Lower leg skin (tissue), 3 donors: Measurements from ENCODE around the gene CRAMP1.

Source experiments
- POLR2A ChIP-seq, 2 donors: fragments of 450-650 bp; IDR thresholded peaks; one replicate each; pipeline ENCODE4 v1.6.1; 2016 to 2017; ENCODE audit warnings: antibody characterized with exemption in 2 of 2, mild to moderate bottlenecking in 1 of 2, moderate library complexity in 1 of 2
- TF ChIP-seq, protein P1 (sequence below), 3 donors: fragments of 450-650 bp; IDR thresholded peaks; one replicate each; pipeline ENCODE4 v1.5.1; 2016; ENCODE audit warnings: antibody characterized with exemption in 3 of 3, mild to moderate bottlenecking in 3 of 3, moderate library complexity in 2 of 3

DNA sequence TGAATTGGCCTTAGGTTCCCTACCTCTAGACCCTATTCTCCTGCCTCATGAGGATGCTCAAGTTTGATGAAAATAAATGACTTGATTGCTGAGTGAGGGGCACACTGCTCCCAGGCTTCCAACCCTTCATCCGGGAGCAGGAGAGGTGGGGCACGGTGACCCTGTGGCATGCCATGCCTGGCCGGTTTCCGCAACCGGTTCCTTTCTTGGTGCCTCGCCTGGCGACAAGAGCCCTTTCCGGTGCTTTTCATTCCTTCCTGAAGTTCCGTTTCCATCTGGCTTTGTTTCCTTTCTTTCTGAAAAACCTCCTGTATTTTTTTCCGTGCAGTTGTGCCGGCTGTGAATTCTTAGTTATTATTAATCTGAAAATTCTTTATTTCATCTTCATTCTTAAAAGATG is 27.7 kb downstream of the CRAMP1 start:
- TF ChIP-seq, protein P1, sequence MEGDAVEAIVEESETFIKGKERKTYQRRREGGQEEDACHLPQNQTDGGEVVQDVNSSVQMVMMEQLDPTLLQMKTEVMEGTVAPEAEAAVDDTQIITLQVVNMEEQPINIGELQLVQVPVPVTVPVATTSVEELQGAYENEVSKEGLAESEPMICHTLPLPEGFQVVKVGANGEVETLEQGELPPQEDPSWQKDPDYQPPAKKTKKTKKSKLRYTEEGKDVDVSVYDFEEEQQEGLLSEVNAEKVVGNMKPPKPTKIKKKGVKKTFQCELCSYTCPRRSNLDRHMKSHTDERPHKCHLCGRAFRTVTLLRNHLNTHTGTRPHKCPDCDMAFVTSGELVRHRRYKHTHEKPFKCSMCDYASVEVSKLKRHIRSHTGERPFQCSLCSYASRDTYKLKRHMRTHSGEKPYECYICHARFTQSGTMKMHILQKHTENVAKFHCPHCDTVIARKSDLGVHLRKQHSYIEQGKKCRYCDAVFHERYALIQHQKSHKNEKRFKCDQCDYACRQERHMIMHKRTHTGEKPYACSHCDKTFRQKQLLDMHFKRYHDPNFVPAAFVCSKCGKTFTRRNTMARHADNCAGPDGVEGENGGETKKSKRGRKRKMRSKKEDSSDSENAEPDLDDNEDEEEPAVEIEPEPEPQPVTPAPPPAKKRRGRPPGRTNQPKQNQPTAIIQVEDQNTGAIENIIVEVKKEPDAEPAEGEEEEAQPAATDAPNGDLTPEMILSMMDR (IDR thresholded peaks at IDR 0.05) = no peak
- no peak for TF ChIP-seq POLR2A (IDR thresholded peaks at IDR 0.05)
